Amniotic stem cell (primary cell): Measurements from ENCODE around the gene SYPL2.
"Not testable (repeated sequence)": the region's sequence is repeated elsewhere in the genome, so short reads cannot be mapped to it uniquely, and the experiment has no call there.

Experiments used
- DNase-seq: peaks from one replicate; lab custom pipeline; 2025; lab: John Stamatoyannopoulos, UW

Gene SYPL2

GRCh38 chr1:109466452-109467300, at the start of gene SYPL2:
TSS of gene SYPL2 (plus strand) at chr1:109466546. CDS start at chr1:109466844, 298 bp downstream.
- no peak for DNase-seq

DNA sequence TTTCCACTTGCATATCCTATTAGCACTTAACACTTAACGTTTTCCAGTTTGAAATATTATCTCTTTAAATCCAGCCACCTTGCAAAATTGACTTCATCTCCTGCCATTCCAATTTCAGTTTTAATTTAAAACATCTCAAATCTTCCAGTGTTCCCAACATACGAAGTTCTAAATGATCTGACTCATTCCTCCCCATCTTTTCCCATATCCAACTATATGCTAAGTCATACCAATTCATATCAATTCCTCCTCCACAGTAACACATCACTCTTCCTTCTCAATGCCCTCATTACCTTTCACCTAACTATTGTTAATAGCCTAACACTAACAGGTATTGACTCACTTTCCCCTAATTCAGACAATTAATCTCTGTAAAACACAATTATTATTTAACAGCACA, 42.8 kb upstream of the SYPL2 start:
- DNase-seq = no peak

GRCh38 chr1:109425391-109426280, 40.7 kb upstream of the SYPL2 start:
- DNase-seq = peak; percentile 53

DNA sequence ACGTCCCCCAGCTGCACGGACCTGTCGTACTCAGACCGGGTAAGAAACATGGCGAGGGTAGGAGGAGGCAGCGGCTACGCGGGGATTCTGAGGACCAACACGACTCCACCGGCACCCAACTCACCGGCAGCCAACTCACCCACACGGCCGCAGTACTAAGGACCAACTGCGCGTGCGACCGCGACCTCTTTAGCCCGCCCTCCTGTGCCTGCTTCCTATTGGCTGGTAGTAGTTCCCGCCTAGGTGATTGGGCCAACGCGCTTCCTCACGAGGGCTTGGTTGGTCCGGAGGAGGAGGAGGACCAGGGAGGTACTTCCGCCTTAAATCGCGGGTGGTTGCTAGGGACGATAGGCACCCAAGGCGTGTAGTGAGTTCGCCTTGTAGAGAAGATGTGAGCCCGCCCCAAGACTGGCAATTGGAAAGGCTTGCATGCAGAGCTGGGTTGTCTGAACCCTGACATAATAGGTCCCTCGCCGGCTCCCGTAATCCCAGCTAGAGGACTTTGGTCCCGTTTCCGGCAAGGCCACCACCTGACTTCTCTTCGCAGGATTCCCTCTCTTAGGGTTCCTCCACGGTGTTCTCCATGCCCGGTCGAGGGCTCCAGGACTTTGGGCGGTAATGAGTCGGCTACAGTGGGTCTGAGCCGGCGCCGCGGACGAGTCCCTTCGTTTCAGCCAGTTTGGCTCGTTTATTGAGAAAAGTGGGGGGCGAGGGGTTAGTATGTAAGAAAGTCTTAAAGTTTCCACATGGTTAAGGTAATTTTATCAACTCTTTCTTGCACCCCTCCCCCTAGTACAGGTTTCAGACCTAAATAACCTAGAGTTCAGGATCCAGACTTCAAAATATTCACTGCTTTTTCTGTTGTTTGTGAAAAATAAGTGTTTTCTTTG, 39.8 kb upstream of the SYPL2 start, which contains the start of gene PSMA5:
TSS of gene PSMA5 (minus strand) at position 168 of the 890 bp plus-strand sequence. CDS start at position 50, 118 bp downstream.
- peak; percentile 99 for DNase-seq

DNA sequence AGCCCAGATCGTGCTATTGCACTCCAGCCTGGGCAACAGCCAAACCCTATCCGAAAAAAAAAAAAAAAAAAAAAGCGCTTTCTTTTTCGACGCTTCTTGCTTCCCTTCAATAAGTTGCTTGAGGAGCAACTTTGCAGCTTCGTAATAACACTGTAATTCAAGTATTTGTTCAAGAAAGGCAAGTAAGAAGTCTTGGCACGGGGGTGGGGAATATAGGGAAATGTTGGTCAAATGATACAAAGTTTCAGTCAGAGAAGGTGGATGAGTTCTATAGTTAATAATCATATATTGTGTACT, 39.2 kb upstream of the SYPL2 start:
- no peak for DNase-seq

DNA sequence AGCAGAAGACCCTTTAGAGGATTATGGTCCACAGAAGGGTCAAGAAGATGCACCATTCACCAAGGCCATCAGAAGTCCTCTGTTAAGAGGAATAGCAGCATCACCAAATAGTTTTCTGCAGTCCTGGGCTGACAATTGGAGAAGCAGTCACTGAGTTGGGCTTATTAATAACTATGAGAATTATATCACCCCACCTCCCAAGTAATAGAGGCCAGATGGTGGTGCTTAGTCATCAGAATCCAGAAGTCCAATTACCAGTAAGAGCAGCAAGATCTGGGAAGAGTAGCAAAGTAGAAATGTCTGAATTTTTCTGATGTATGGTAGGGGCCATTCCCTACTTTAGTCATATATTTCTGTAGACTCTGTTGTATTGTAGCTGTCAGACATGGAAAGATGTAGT, 34.0 kb upstream of the SYPL2 start:
- DNase-seq = no peak

DNA sequence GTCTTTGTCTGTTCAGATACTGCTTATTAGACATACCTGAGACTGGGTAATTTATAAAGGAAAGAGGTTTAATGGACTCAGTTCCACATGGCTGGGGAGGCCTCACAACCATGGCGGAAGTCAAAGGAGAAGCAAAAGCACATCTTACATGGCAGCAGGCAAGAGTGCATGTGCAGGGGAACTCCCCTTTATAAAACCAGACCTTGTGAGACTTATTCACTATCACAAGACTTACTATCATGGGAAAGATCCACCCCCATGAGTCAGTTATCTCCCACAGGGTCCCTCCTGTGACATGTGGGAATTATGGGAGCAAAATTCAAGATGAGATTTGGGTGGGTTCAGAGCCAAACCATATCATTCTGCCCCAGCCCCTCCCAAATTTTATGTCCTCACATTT, 33.0 kb upstream of the SYPL2 start:
- no peak for DNase-seq

GRCh38 chr1:109434484-109434883, 31.9 kb upstream of the SYPL2 start:
- no peak for DNase-seq

DNA sequence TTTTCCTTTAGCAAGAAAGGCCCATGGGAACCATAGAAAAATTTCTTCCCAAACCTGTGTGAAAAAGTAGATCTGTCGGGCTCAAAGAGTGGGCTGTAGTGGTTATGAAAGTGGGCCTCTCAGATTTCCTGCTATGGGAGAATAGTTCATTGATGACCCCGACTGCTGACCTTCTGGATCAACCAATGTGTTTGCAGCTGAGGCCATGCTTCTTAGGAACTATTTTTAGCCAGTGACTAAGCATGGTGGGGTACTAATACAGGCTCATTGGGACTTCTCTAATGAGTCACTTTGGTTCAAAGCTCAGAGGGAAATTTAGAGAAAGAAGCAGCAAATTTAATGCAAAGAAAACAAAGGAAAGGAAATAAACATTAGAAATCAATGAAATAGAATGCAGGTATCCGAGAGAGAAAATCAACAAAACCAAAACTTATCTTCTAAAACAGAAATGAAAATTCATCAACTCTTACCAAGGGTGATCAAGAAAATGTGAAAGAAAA, 27.5 kb upstream of the SYPL2 start:
- DNase-seq = peak; percentile 73

- no peak for DNase-seq
These were observed 25.3 kb upstream of the SYPL2 start for GRCh38 chr1:109441069-109441468.

DNA sequence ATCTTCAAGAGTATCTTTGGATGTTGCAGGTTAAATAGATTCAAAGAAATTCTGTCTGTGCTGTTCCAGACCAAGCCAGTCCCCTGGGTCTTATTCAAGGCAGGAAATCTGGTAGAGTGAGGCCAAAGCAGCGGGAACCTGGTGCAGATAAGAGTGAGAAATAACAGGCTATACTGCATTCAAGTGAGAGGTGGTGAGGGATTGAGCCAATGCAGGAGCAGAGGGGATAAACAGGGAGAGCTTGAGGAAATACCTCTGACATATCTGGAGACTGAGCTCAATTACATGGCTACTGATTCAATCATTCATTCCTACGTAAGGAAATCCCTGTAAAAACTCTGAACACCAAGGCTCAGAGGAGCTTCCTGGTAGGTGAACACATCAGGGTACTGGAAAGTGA, 22.9 kb upstream of the SYPL2 start:
- no peak for DNase-seq

DNA sequence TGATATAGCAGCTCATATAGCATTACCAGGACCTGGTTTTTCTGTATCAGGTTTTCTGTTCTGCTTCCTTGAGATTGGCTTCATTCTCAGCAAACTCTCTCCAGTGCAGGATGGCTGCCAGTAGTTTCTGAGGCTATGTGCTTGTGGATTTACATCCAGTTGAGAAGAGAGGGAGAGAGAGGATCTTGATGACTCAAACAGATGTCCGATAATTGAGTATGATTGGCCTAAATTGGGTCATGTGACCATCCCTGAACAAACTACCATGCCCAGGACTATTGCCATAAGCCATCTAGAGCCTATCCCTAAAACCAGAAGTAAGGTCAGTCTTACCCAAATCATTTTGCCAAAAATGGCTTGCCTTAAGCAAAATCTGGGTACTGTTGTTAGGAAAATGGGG, 22.0 kb upstream of the SYPL2 start:
- no peak for DNase-seq

DNA sequence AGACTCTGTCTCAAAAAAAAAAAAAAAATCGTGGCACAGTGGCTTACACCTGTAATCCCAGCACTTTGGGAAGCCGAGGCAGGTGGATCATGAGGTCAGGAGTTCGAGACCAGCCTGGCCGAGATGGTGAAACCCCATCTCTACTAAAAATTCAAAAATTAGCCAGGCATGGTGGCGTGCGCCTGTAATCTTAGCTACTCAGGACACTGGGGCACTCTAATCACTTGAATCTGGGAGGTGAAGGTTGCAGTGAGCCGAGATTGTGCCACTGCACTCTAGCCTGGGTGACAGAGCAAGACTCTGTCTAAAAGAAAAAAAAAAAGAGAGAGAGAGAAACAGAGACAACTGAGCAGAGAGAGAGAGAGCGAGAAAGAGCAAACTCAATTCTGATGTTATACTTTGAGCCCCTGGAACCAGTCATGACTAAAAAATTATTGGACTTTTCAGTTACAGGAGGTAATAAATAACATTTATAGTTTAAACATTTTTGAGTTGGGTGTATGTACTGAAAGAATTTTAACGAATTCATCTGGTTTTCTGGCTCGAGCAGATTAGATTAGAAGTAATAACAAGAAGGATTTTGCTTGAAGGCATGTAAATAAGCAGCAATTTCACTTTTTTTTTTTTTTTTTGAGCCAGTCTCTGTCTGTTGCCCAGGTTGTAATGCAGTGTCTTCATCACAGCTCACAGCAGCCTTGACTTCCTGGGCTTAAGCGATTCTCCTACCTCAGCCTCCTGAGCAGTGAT, 20.2 kb upstream of the SYPL2 start:
- not testable (repeated sequence) for DNase-seq

DNA sequence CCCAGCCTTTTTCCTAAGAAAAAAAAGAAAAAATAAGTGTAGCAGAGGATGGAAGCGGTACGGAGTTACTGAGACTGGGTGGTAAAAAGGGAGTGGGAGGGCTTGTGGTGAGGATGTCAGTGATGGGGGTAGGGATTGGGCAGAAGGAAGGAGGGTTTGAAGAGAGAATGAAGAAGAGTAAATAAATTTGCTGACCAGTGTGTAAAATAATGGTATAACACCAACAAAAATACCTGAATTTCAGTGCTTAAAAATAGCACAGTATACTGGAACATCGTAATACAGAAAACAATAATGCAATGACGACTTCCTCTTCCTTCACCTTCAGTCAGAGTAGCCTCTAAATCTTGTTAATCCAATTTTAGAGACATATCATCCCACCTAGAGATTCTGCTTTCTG, 18.8 kb upstream of the SYPL2 start:
- no peak for DNase-seq

- DNase-seq = no peak
These were observed 11.7 kb upstream of the SYPL2 start for GRCh38 chr1:109454497-109455133.

DNA sequence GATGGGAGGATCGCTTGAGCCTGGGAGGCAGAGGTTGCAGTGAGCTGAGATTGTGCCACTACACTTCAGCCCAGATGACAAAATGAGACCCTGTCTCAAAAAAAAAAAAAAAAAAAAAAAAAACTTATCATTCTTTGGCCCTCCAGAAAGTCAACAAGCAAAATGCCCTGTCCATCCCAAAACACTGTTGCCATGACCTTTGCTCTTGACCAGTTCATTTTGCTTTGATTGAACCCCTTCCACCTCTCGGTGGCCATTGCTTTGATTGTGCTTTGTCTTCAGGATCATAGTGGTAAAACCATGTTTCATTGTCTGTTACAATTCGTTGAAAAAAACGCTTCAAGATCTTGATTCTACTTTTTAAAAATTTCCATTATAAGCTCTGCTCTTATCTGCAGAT, 8.5 kb upstream of the SYPL2 start:
- no peak for DNase-seq

GRCh38 chr1:109466125-109466451, 258 bp upstream of the SYPL2 start:
- DNase-seq = no peak

DNA sequence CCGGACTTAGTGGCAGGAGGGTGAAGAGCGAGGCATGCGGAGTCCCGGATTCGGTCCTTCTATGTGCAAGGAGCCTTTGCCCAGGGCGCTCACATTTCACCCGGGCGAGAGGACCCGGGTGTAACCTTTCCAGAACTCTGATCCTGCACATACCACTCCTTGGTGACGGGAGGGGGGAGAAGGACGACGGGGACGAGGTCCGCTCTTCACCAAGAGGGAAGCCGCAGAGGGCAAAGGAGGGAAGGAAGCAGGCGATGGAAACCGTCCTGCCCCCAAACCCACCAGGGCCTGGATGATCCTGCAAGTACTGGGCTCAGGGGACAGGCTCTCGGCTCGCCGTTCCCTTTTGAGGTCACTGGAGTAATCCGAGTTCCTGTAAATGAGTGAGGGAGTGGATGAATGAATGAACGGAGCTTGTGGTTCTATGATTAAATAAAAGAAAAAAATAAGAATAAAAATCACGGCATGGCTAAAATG, 993 bp downstream of the SYPL2 start:
- no peak for DNase-seq

DNA sequence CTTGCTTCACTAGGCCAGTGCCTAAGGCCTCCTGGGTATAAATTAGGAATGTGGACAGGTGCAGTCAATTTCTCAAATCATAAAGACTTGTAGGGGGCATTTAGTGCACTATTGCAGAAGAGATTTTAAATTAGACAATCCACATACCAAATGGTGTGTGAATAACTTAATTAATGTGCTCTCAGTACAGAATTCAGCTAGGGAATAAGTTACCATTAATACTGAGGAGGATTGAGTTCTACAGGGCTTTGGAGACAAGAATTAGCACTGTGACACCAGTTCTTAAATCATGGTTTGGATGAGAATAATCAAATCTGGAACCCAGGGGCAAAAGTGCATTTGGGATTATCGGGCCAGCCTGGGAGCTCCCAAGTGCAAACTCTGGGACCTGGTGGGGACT, 1.7 kb downstream of the SYPL2 start:
- no peak for DNase-seq

DNA sequence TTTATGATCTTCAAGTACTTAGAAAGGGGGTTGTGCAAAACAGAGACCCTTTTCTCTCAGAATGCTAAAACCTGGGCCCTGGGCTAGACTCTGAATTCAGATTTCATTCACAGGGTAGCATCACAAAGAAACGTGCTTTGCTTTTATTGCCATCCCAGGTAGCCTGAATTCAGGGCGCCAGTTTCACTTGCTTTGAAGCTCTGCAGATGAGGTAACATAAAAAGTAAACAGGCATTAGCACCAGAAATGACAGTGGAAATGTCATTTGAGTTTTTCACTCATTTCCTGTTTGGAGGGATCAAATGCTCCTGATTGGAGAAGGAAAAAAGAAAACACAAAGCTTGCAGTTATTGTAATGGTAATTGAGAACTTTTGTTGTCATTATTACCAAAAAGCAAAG, 2.6 kb downstream of the SYPL2 start:
- no peak for DNase-seq

- no peak for DNase-seq
These were observed 3.9 kb downstream of the SYPL2 start for GRCh38 chr1:109470245-109470644.
